HG03469 (cell line): ENCODE results near the gene CRTC3.
"Not testable (repeated sequence)": the region's sequence is repeated elsewhere in the genome, so short reads cannot be mapped to it uniquely, and the experiment has no call there.

Experiments
- ATAC-seq: cut with Tn5 transposase; IDR thresholded peaks from one replicate; pipeline ENCODE4 v1.9.1; 2021; ENCODE audit warnings: mild to moderate bottlenecking, moderate library complexity, moderate number of reproducible peaks; ENCODE audit not compliant: unreplicated experiment

The CRTC3 gene

DNA sequence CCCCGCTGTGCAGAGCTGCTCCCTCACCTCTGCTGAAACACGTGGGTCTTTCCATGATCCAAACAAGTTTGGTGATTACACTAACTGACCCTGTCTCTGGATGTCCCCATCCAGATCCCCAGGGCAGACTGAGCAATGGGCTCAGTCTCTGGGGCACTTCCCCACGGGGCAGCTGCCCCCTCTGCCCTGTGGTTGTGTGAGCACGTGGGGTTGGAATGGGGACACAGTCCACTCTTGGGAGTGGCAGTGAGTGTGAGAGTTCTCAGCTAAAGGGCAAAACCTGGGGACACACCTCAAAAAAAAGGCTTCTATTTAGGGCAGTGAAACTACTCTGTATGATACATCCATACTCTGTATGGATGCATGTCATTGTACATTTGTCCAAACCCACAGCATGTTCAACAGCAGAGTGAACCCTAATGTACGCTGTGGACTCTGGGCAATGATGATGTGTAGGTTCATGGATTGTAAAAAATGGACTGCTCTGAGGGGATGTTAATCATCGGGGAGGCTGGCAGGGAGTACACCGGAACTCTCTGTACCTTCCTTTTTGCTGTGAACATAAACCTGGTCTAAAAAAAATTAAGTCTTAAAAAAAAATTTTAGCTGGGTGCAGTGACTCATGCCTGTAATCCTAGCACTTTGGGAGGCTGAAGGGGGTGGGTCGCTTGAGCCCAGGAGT lies 137.5 kb downstream of the CRTC3 start:
- ATAC-seq = no peak

DNA sequence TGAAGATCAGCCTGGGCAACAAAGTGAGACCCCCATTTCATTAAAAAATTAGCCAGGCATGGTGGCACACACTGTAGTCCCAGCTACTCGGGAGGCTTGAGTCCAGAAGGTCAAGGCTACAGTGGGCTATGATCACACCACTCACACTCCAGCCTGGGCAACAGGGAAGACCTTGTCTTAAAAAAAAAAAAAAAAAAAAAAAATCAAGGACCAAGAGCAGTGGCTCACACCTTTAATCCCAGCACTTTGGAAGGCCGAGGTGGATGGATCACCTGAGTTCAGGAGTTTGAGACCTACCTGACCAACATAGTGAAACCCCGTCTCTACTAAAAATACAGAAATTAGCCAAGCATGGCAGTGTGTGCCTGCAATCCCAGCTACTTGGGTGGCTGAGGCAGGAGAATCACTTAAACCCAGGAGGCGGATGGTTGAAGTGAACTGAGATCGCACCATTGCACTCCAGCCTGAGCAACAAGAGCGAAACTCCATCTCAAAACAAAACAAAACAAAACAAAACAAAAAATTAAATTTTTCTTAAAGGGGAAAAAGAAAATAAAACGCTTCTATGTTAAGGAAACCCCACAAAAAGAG lies 138.1 kb downstream of the CRTC3 start:
- ATAC-seq = not testable (repeated sequence)

DNA sequence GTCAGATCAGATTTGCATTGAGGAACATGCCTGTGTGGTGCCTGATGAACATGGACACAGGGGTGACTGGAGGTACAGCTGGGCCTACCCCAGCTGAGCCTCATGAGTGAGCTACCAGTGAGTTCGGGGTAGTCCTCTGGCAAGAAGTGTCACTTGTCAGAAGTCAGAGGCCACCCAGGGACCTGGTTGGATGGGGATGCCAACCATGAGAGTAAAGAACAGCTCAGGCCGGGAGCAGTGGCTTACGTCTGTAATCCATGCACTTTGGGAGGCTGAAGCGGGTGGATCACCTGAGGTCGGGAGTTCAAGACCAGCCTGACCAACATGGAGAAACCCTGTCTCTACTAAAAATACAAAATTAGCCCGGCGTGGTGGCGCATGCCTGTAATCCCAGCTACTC lies 140.9 kb downstream of the CRTC3 start:
- ATAC-seq = not testable (repeated sequence)

DNA sequence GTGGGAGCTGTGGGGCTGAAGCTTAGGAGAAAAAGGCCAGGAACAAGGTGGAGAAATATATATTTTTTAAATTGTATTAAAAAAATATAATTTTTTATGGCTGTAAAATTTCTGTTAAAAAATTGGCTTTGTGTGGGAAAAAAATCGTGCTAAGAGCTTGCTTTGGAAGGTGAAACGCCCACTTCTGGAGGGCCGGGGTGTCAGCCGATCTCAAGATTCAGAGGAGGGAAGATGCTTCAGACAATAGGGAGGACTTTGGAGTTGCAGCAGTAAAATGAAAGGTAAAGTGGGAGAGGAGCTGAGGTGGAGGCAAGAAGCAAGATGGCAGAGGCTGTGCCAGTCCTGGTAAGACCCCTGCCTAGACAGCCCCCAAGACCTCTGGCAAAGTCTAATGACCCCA lies 141.5 kb downstream of the CRTC3 start:
- no peak for ATAC-seq

DNA sequence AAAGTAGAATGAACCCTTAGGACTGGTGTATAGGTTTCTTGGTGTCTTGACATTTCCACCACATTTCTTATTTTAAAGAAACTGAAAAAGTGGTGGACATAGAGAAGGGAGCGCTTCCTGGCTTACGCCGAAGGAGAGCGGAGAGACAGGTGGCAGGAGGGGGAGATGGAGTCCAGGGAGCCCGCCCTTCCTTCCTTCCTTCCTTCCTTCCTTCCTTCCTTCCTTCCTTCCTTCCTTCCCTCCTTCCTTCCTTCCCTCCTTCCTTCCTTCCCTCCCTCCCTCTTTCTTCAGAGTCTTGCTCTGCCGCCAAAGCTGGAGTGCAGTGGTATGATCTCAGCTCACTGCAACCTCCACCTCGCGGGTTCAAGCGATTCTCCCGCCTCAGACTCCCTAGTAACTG lies 143.6 kb downstream of the CRTC3 start:
- ATAC-seq = not testable (repeated sequence)

DNA sequence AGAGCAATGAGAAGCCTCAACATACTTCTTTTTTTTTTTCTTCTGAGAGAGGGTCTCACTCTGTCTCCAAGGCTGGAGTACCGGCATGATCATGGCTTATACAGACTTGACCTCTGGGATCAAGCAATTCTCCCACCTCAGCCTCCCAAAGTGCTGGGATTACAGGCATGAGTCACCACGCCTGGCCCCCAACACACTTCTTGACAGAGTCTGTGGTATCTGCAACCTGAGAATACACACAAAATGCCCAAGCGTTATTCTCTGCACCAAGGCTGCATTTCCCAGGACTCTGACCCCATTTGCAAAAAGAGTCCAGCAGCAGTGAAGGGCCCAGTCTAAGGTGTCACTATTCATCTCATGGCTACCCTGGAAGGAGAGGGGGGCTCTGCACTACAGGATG lies 144.8 kb downstream of the CRTC3 start:
- ATAC-seq = no peak

DNA sequence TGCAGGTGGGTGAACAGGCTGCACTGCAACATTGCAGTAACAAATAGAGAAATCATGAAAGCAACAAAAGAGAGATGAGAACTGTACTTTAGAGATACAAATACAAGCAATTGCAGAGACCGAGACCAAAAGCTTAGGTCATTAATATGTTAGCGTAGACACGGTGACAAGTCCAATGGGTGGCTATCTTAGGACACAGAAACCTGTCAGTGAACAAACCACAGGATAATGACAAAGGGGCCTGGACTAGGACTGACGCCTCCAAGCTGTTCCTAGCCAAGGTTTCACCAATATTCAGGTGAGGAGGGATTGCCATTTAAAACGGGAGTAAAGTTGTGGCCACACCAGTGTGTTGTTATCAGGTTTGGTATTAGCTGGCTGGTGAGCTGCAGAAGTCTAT lies 145.7 kb downstream of the CRTC3 start:
- ATAC-seq = no peak

DNA sequence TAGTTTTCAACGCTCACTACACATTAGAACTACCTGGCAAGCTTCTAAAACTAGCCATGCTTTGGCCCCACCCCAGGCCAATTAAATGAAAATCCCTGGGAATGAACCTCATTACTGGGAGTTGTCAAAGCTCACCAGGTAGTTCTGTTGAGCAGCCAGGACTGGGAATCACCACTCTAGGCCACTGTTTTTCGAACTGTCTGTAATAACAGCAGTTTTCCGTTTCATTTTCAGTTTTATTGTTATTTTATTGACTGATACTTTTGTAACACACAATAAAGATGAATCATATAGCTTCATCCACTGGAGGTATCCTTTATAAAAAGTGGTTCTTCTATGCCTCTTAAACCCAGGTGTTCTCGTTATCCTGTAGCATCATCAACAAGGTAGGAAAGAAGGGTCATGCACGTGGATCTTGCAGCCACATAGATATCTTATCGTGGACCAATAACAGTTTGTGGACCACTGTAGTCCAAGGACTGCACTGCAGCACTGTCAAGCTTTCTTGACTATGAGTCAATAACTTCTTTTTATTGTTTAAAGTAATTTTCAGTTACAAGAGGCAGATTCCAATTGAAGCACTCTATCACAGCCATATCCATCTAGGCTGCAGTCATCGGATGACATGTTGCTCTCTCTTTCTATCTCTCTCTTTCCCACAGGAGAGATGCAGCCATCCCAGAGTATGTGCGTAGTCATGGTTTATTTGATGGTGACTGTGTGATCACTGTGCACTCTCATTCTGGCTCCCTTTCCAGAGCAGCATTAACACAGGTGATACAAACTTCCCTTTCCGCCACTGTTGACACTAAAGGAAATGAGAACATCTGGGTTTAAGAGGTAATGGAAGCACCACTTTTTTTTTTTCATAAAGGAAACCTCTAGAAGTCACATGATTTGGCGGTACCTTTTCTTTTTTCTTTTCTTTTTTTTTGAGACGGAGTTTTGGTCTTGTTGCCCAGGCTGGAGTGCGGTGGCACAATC lies 148.4 kb downstream of the CRTC3 start:
- ATAC-seq = no peak

DNA sequence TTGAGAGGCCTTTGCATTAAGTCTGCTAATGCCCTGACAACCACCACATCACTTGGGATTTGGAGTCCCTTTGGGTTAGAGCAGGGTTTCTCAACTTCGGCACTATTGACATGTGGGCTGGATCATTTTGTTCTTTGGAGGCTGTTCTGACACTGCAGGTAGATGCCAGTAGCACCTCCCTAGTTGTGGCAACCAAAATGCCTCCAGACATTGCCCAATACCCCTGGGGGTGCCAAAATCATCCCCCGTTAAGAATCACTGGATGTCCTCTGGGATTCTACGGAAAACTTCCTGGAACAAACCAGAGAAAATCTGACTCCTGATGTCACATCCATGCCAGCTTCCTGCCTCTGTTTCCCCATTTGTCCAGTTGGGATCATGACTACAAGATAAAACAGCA lies 150.2 kb downstream of the CRTC3 start:
- no peak for ATAC-seq

DNA sequence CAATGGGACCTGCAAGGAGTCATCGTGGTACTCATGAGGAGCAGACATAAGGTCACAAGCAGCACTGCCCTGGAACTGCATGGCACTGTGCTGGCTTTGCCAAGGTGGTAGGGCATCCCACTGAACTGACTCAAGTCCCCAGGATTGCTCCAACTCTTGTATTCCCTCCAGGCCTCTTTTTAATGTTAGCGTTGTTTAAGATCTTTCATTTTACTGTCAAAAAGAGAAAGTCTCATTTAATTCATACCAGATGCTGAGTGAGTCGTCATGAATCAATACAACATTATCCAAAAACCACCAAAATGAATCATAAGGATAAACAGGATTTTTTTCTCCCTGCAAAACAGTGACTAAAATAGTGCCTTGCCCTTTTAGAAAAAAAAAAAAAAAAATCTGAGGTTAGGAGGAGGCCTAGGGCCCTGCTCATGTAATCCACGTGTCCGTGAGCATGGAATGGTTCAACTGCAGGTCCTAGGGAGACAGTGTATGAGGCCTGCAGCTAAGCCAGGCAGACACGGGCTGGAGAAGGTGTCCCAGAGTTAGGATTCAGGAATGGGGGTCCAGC lies 150.7 kb downstream of the CRTC3 start:
- ATAC-seq = no peak

DNA sequence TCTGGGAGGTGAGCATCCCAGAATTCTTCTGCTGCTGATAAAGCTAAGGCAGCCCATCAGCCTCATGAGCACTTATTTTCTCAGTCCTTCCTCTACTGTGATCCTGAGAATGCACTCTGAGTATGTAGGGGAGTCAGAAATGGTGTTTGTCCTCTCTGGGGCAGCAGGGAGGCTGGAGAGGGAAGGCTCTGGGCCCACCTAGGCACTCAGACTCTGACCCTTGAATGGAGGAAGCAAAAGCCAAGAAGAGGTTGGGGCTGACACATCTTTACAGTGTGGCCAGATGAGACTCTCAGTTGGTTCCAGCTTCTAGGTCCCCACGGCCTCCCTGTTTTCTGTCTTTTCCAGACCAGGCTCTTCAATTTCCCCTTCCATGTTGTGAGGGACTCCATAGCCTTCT lies 151.3 kb downstream of the CRTC3 start:
- ATAC-seq = no peak

DNA sequence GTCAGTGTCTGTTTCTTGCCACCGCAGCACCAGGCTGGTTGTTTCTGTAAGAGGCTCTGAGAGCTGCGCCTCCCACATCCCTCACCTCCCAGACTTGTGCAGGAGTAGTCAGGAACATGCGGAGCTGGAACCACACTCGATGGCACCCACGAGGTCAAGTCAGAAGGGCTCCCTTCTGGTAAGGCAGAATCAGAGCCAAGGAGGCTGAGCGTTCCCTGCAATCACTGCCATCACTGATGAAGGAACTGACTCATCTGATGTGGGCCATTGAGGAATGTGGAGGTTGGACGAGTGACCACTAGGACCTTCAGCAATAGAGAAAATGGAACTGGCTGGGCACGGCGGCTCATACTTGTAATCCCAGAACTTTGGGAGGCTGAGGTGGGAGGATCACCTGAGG lies 151.8 kb downstream of the CRTC3 start:
- no peak for ATAC-seq

DNA sequence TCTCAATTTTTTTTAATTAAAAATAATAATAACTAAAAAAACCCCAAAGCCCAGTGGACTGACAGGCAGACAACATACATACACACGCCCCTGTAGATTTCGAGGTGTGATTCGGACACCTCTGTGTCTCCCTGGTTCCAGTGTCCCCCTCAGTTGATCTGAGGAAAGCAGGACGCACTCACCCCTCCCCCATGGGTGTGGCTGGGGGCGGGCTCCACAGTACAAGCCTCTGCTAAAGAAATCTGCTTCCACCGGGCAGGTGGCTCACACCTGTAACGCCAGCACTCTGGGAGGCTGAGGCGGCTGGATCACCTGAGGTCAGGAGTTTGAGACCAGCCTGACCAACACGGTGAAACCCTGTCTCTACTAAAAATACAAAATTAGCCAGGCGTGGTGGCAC lies 153.6 kb downstream of the CRTC3 start:
- no peak for ATAC-seq

DNA sequence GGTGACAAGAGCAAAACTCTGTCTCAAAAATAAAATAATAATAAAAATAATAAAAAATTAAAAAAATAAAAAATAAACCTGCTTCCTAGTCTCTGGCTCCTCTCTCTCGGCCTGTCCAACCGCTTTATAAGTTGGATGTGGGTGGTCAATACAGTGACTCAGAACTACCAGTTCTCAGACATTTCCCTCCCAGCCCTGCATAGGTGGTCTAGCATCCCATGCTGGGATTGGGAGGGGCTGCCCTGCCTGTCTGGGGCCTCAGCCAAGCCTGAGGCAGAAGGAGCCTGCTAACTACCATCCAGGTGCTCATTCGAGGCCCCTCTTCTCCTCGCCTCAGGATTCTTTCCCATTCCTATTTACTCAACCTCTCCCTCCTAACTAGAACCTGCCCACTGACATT lies 154.2 kb downstream of the CRTC3 start:
- ATAC-seq = no peak

DNA sequence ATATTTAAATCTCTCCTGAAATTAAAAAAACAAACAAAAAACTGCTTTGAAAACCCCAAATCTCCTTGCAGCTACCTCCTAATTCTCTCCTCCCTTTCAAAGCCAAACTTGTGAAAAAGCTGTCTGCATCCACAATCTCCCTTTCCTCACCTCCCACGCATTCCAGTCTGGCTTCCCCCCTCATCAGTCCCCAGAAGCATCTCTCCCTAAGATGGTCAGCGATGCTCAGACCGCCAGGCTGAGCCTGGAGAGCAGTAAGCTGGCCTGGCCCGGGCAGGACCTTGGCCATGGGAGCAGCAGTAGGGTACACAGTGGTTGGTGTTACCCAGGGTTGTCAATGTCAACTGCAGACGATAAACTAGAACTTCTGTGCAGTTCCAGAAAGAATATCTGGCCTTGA lies 154.6 kb downstream of the CRTC3 start:
- ATAC-seq = no peak

DNA sequence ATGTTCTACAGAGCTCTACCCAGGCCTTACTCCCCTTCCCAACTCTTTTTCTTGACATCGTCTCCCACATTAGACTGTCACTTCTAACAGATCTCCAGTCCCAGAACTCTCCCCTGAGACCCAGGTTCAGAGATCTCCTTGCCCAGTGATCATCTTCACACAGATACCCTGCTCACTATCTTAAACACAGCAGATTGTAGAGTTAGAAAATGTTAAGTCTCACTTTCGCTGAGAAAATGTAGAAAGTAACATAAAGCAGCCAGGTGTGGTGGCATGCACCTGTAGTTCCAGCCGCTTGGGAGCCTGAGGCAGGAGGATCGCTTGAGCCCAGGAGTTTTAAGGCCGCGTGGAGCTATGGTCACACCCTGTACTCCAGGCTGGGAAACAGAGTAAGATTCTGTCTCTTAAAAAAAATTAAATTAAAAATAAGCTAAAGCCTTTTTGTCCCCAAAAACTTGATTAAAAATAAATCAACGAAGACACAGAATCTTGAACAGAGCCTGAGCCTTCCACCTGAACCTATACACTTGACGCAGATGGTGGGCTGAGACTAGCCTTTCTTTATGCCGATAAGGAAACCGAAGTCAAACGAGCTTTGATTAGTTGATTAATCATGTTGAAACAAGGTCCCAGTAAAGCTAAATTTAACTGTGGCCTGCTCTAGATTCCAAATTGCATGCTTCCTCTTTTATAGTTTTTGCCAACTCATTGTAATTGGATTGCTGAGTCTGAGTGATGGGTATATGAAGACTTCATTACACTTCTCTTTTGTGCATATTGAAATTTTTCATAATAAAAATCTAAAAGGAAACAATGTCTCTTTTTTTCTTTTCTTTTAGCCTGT lies 156.1 kb downstream of the CRTC3 start:
- ATAC-seq = no peak

DNA sequence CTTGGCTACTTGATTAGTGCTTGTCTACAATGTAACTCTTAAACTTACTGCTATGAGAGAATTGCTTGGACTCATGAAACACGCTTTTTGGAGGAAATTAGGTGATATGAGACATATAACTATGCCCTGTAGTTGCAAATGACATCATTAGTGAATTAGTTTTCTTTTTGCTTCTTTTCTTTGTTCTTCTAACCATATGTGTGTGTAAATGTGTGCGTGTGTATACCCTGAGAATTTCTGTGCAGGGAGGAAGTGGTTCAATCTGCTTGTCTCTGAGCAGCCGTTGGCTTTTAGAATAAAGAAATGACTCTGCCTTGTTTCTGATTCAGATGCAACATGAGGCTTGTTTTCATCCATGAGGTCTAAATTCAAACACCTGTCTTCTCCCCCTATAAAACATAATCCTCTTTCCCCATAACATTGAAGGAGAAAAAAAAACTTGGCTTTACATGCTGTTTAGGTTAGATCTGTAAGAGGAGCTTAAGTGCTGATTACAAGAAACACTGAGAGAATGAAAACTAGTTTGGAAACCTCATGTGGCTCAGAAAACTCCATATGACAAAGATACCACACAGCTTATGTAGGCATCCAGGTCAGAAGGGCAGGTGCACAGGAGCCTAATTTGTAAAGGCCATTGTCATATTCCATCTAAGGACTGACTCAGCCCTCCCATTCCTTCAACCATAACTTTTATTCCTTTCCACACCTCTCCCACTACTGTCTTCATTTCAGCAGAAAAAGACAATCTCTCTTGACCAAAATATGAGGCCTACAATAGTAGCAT lies 156.9 kb downstream of the CRTC3 start:
- ATAC-seq = peak; percentile 82

DNA sequence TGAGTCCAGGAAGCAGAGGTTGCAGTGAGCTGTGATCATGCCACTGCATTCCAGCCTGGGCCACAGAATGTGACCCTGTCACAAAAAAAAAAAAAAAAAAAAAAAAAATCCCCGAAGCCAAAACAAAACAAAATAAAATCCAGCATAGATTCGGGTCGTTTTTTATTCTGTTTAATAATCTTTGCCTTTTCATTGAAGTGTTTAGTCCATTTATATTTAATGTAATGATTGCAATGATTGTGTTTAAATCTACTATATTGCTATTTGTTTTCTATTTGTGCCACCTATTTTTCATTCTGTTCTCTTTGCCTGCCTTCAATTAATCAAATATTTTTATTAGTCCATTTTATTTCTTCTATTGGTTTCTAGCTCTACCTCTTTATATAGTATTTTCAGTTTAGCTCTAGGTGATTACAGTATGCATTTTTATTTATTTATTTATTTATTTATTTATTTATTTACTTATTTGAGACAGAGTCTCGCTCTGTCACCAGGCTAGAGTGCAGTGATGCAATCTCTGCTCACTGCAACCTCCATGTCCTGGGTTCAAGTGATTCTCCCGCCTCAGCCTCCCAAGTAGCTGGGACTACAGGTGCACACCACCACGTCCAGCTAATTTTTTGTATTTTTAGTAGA lies 159.7 kb downstream of the CRTC3 start:
- ATAC-seq = not testable (repeated sequence)

DNA sequence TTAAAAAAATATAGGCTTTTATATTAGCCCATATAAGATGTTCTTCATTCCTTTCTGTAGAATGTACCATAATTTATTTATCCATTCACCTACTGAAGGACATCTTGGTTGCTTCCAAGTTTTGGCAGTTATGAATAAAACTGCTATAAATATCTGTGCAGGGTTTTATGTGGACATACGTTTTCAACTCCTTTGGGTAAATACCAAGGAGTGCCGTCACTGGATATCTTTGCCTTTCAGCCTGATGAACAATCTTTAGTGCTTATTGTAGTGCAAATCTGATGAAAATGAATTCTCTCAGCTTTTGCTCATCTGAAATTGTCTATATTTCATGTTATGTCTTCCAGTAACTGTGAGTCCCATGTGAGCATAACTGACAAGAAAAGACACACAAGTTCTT lies 160.9 kb downstream of the CRTC3 start:
- ATAC-seq = no peak
